C4-2B (cell line): Measurements from ENCODE around the gene TCEANC.

ENCODE experiments used
- CTCF ChIP-seq: fragments of 450-650 bp; conservative IDR thresholded peaks from 2 replicates; pipeline ENCODE4 v1.5.1; 2017; ENCODE audit warnings: mild to moderate bottlenecking
- ZFX ChIP-seq: fragments of 450-650 bp; IDR thresholded peaks from 2 replicates; pipeline ENCODE4 v1.6.1; 2017

- TF ChIP-seq CTCF (no peak), ZFX (no peak)
Observed at GRCh38 chrX:13670197-13670596, 17.3 kb downstream of the TCEANC start.
